CD4-positive, alpha-beta T cell treated with Interleukin-17A for 4 hours (primary cell): ENCODE measurements around the gene NXPH1.

Source experiments
- DNase-seq: peaks from one replicate; pipeline ENCODE4 v3.0.0-alpha.2; 2020; ENCODE audit warnings: mixed read lengths

The NXPH1 gene

DNA sequence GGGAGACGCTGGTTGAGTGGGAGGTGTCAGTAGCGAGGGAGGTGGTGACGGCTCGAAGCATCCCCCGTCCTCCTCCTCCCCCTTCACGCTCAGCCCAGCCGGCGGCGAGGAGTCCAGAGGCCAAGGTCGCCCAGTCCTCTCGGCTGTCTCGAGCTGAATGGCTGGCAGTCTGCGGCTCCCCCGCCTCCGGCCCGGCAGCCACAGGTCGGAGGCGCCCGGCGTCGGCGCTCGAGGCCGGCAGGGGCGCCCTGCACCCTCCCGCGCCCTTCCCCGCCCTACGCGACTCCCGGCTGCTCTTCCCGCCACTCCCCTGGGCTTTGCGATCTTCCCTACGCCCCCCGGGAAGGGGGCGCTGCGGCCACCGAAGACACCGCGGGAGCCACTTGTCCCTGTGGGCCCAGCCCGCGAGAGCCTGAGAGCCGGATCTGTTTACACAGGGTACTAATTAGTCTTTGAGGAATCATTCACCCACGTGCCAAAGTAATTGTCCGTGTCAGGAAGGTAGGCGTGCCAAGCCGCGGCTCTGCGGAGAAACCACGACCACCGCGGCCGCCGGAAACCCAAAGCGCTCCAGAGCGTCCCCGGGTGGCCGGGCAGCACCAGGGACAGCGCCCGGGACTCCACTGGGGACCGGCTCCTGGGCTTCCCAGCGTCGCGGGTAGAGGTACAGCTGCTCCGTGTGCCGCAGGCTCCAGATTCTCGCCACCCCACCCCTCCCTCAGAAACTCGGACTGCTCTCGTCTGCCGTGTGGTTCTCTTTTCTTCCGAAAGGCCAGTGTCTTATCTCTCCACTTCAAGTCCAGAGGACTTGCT is at the start of gene NXPH1:
Gene NXPH1 (plus strand): TSS at position 133 of the 813 bp plus-strand sequence.
- no peak for DNase-seq

DNA sequence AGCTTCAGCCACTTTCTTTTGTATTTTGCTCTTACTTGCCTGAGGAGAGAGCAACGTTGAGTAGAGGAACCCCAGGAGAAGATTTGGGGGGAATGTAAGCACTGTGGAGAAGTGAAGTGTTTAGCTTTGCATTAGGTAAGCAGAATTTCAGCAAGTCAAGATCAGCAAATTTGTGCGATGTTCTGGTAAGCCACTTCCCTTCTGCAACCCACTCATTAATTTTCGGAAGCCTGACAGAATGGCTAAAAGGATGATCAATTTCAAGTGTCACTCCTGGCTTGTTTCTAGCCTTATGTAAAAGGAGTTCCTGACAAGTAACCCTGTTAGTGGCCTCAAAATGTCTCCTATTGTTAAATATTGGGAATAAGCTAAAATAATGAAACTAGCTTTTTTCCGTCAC is 48.5 kb upstream of the NXPH1 start:
- DNase-seq = no peak

DNA sequence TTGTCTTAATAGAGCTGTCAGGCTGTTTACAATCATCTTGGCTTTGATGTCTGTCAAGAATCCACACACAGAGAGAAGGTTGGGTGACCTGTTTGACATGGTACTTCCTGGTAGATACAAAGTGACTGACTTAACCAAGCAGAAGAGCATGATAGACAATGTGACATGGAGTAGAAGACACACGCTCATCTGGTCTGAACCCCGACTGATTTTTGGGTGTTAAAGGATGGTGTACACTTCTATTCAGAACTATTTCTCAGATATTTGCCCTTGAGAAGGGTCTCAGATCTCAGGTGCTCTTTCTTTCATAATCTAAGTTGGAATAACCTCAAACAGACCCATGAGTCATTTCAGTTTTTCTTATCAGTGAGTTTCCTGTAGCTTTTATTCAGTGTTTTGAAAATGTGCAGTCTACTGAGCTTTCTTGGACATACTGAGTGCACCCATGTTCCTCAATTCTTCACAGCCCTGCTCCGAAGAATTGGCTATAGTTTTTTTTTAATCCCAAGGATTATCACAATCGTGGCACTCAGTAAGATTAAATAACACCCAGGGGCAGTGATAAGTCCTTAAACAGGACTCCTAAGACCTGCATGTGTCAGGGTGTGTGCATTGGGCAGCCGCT is 46.4 kb upstream of the NXPH1 start:
- DNase-seq = no peak

DNA sequence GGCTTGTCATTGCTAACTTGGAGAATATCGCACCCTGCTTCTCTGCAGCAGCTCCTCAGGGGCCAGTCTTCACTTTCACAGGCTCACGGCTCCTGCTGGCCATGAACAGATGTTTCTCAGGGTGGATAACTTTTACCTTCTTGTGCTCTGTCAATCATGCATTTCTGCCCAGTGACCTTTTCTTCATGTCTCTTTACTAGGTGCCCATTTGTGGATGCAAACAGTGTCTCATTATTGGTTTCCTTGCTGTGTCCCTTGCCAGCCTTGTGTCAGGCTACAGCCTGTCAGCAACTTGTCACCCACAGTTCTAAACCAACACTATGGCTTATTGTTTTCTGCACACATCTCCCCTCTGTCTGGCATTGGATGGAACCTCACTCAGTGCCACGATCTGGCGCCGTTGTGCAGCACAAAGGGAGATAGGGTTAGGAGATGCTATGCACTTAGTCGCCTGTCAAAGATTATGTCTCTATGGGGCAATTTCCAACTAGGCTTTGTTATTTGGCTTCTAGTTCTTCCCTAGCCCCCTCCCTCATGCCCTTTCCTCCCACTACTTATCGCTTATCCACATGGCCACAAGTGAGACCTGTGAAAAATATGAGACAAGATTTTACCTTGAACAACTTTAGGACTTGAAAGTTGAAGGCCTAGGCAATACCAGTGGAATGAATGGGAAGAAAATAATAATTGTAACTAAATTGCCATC is 45.7 kb upstream of the NXPH1 start:
- no peak for DNase-seq

DNA sequence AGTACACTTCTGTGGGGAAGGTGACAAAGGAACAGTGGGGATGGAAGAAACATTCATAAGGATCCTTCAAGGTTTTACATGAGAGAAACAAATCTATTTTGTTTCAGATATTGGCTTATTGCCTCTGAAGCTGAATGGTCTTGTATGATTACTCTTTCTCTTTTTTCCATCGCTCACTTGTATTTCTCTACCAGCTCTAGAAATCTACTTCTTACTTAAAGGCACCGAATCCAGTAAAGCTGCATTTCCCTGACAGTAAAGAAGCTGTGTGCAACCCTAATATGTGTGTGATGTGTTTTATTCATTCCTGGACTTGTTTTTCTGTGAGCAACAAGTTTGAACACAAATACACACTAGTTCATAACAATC is 45.2 kb upstream of the NXPH1 start:
- no peak for DNase-seq

DNA sequence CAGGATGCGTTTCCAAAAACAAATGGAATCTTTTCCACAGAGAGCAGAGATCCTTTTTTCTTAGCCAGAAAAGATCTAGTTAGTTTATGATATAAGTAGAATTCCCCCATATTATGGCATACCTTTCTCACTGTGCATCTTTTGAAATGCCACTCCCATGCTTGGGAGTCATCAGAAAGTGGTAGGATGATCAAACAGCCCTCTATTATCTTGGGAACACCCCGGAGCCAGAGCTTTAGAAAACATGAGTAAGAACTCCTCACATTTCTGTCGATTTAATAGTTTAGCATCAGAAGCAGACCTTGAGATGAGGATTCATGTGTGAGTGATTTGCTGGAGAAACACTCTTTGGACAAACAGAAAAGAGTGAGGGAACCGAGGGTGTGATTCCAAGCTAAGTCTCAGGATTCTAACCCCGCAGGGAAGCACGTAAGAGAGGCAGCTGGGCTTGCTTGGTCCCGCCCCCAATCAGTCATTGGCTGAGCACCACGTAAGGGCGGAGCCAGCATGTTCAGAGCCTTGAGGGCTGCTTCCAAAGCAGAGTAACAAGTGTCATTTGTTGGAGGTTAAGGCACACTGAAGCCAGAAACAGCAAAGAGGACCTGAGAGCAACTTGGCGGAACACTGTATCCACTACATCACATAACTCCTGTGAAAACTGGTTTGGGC is 43.7 kb upstream of the NXPH1 start:
- DNase-seq = no peak

DNA sequence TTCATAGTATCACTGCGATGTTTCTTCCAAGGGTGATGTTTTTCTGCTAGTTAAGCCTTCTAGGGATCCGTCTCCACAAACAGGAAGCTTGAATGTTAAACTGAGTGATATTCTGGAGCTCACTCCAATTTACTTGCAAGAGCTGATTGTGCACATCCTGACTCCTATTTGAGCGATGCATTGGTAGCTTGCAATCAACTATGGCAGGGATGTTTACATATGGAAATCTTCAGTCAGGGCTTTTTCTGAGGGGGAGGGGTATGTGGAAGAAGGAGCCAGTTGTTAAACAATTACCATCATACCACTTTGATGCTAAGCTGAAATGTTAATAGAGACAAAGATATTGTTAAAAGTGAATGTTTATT is 43.2 kb upstream of the NXPH1 start:
- DNase-seq = no peak

DNA sequence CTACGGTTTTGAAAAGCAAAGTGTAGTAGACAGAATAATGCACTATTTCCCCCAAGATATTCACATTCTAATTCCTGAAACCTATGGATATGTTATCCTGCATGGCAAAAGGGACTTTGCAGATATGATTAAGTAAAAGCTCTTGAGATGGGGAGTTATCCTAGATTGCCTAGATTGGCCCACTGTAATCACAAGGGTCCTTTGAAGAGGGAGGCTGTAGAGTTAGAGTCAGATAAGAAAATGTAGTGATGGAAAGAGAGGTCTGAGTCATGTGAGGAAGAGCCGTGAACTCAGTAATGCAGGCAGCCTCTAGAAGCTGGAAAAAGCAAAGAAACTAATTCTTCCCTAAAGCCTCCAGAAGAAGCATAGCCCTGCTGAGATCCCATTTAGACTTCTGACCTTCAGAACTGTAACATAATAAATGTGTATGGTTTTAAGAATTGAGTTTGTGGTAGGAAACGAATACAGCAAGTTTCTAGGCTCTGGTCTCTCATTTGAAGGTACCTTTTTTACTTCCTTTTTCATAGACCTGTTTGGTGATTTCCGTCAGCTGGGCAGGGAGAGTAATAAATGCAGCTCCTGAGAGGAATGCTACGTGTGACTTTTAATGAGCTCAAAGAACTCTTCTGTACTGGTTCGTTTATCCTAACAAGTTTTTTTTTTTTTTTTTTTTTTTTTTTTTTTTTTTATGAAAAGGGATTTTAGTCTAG is 41.9 kb upstream of the NXPH1 start:
- DNase-seq = no peak

DNA sequence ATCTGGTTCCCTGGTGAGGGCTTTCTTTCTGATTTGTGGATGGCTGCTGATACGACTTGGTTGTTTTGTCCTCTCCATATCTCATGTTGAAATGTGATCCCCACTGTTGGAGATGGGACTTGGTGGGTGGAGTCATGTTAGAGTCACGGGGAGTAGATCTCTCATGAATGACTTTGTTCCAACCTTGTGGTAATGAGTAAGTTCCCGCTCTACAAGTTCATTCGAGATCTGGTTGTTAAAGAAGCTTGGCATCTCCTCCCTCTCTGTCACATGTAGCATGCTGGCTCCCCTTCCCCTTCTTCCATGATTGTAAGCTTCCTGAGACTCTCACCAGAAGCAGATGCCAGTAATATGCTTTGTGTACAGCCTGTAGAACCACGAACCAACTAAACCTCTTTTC is 37.1 kb upstream of the NXPH1 start:
- DNase-seq = no peak

DNA sequence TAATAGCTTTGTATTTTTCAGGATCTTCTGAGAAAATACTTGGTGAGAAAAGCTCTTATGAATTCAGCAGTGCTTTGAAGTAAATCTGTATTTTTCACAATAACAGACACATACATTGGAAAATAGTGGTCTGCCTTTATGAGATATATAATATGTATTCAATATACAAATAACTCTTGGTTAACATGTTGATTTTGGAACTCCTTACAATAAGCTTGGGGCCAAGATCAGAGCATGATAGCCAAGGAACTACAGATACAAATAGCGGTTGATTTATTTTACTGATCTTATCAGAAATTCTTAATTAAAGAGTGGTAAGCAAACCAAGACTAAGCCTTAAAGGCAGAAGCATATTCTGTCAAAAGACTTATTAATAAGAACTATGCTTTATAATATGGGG is 24.5 kb upstream of the NXPH1 start:
- no peak for DNase-seq

DNA sequence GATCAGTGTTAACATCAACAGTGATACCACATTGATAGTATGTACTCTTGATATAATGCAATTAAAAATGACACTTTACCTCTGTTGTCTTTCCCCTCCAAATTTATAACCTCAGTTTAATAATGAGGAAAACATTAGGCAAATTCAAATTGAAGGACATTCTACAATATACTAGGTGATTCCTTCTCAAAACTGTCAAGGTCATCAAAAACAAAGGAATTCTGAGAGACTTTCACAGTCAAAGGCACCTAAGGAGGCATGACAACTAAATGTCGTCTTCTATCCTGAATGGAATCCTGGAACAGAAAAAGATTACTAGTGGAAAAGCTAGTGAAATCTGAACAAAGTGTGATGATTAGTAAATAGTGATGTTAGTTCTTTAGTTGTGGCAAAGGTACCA is 22.3 kb upstream of the NXPH1 start:
- no peak for DNase-seq

DNA sequence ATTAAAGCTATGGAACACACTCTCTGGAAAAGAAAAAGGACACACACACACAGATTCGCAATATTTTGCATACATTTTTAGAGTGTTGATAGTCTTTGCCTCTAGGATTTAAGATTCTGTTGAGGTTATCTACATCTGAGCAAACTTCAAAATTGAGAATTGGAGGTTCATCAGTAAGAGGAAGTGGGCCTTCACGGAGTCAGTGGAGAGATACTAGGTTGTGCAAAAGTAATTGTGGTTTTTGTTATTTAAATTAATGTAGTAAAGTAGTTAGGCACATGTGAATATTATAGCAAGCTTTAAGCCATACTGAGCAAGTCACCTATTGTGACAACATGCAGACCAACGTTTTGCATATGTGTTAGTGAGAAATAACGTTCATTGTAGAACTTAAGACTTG is 19.8 kb upstream of the NXPH1 start:
- no peak for DNase-seq

DNA sequence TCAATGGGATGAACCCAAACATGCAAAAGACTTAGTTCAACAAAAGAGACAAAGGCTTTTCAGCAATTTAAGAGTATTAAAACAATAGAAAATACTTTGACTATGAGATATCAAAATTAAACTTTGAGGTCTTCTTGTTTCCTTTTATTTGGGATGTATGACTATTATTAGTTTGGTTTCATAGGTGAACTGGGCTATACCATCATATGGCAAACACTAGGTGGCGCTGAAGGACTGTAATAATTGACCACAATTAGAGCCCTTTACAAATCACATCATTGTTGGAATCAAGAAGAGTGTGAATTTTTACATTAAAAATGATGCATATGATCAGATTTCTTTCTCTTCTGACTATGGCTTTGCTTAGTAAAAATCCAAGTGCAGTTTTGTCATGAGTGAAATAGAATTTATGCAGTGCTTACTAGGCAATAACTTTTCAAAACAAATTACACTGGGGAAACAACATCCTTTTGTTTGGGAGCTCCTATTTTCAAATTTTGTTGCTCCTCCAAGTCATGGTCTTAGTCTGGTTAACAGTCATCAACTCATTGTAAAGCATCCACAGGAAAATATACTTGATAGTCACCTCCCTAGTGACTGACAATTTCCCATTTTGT is 14.7 kb upstream of the NXPH1 start:
- peak; percentile 63 for DNase-seq

DNA sequence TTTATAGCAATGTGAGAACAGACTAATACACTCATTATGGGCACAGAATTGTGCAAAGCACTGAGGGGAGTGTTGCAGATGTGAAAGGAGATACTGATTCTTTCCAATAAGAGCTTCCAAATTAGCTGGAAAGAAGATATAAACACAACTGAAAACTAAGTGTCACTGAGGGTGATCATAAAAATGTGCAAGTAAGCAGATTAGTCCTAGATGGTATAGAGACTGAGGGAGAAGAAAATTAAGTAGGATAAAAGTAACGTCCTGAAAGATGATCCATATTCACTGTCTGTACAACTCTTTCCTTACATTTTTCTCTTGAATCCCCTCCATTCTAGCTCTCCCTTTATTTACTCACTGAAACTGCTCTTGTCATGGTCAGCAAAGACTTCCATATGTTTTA is 11.2 kb upstream of the NXPH1 start:
- no peak for DNase-seq

DNA sequence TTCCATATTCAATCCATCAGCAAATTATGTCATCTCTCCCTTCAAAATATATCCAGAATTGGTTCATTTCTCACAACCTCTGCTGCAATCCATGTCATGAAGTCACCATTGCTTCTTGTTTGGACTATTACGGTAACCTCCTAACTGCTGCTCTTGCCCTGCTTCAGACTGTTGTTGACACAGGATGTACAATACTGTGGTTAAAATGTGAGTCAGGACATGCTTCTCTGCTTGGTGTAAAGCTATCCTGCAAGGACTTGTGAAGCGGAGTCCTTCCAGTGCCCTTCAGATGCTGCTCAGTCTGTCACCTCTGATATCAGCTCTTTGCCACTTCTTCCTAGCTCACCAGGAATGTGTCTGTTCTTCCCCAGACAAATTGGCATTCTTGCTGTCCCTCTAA is 10.4 kb upstream of the NXPH1 start:
- DNase-seq = no peak

DNA sequence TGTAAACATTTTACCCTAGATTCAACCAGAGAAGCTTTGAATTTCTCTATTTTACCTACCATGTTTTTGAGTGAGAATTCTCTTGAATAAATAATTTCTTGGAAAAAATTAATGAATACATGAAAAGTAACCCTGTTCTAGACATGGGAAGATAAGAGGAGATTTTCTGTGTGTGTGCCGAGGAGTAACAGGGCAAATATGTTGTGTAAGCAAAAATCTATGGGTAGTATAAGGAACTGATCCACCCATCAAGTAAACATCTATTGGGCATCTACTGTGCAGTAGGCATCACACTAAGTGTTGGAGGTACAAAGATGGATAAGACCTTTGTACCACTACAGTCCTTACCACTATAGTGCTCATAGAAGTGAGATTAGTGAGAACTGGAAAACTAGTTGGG is 8.2 kb upstream of the NXPH1 start:
- DNase-seq = no peak

DNA sequence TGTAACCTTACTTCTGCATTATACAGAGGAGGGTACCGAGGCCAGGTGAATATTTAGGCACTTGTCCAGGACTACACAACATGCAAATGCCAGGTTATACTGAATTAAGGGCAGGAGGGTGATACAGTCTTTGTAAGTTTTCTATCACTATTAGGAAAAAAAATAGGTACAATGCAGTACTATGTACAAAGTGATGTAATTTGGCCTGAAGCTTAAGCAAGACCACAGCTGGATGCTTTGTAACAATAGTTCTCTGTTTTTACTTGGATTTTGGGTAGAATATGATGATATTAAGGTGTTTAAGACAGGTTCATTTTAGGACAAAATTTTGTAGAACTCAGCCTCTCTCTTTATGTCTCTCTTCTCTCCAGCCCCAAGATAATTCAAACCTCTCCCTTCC is 2.8 kb upstream of the NXPH1 start:
- no peak for DNase-seq

DNA sequence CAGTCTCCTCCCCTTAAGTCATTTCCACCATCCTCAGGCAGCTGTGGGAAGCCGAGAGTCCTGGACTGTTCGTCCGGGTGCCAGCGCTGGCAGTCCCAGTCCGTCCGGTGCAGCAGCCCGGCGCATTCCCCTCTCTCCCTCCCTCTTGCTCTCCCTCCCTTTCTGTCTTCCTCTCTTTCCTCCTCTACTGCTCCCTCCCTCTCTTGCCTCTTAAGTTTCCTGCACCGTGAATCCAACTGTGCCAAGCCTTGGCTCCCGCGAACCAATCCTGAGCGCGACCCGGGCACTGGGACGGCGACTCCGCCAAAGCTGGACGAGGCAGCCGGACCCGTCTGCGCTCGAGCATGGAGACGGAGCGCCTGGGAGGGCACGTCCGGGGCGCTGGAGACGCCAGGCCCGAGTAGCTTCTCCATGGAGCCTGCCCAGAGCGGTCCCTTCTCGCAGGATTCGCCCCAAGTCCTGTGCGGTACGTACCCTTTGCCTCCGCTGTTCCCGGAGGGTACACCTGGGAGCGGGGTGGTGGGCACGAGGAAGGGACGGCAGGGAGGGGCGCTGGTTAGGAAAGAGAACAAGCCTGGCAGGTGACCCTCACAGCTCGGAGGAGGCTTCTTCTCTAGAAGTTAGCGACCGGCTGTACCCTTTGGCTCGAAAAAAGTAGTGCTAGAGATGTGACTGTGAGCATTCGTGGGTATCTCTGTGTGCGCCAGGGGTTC is 1.0 kb downstream of the NXPH1 start:
- no peak for DNase-seq

DNA sequence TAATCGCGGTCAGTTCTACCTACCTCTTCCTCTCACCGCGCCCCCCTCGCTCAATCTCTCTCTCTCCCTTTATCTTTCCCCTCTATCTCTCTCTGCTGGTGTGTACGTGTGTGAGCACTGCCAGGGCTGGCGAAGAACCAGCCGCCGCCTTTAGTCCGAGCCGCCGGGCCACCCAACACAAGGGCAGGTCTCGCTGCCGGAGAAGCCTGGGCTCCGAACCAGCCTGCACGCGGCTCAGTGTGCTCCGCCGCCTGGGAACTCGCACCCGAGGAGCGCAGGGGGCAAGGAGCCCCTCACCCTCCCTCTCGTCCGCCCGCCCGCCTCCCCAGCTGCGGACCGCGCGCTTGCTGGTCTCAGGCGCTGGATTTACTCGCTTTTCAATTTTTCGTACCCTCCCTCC is 1.7 kb downstream of the NXPH1 start:
- no peak for DNase-seq

DNA sequence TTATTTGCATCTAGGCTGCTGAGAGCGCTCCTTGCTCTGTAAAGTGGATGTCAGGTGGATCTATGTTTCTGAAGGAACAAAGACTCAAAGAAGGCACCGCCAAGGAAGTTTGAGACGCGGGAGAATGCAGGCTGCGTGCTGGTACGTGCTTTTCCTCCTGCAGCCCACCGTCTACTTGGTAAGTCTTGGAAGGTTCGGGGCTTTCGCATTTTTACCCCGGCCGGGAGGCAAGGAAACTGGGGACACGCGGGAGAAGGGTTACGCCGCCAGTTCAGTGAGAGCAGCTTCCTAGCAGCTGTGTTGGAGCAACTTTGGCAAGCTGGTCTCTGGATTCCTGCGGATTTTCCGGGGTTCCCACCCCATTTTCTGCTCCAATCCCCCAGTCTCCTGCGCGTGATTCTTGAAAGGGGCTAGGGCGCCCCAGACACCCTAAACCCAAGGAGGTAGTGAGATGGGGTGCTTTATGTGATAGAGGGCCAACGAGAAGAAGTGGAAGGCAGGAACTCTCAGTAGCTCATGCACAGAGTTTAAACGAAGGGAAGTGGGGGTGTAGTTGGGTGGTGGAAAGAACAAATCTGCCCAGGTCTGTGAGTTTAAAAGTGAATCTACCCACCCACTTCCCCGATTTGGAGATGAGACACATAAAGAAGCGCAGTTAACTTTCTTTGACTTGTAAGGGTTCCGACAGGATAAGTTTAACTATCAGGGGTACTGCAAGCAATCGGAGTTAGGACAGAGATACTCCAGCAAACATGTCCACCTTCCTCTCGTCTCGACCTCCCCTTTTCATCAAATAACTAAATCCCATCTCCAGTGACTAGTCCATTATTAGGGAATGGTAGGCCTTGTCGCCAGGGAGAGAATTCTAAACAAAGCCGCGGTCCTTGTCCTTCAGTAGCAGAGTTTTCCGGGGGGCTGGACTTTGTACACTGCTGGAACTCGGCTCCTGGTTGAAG is 2.5 kb downstream of the NXPH1 start:
- DNase-seq = no peak

DNA sequence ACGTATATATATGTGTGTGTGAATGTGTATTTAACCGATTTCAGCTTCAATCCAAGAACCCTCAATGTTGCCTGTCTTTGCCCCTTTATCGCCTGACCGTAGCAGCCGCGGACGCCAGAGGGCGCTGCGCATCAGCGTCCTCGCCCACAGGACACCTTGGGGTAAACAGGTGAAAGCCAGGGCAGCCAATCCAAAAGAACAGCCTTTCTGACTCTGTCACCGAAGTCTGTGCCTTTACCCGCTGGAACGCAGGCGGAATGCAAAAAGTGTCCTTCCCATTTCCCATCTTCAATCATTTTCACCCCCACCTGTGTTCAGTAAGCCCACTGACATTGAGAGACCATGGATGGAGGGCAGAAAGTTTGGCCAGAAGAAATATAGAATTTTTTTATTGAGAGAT is 3.6 kb downstream of the NXPH1 start:
- DNase-seq = peak; percentile 18
